Karpas-422 (cell line): ENCODE results near the gene RTTN. TPM values are rescaled to one million over a fixed set of nuclear protein-coding genes. Genes with fewer than 3 reads are reported as not detected.
"Not testable (repeated sequence)": the region's sequence is repeated elsewhere in the genome, so short reads cannot be mapped to it uniquely, and the experiment has no call there.

Source experiments
- DNase-seq: peaks from one replicate; pipeline ENCODE4 v3.0.0-alpha.2; 2015
- H2AFZ ChIP-seq: fragments of 200-600 bp; sonication (generic); 2 replicates; pipeline ENCODE4 v1.6.1; 2014; ENCODE audit warnings: antibody characterized with exemption, low read length, mixed read lengths
- H3K27ac ChIP-seq: fragments of 200-600 bp; sonication (generic); 2 replicates; pipeline ENCODE4 v1.5.1; 2014; ENCODE audit warnings: mild to moderate bottlenecking, low read length, moderate library complexity
- H3K27me3 ChIP-seq: fragments of 200-600 bp; sonication (generic); 2 replicates; pipeline ENCODE4 v1.6.1; 2014; ENCODE audit warnings: low read length, mixed read lengths
- H3K36me3 ChIP-seq: fragments of 200-600 bp; sonication (generic); 2 replicates; pipeline ENCODE4 v1.6.1; 2014; ENCODE audit warnings: low read length, mixed read lengths; ENCODE audit not compliant: insufficient read depth
- H3K4me1 ChIP-seq: fragments of 200-600 bp; sonication (generic); 2 replicates; pipeline ENCODE4 v1.6.1; 2014; ENCODE audit warnings: mild to moderate bottlenecking, low read length, mixed read lengths
- H3K4me2 ChIP-seq: fragments of 200-600 bp; sonication (generic); 2 replicates; pipeline ENCODE4 v1.6.1; 2014; ENCODE audit warnings: low read length, low read depth, mild to moderate bottlenecking; ENCODE audit not compliant: poor library complexity, severe bottlenecking
- H3K4me3 ChIP-seq: fragments of 200-600 bp; sonication (generic); 2 replicates; pipeline ENCODE4 v1.5.1; 2014; ENCODE audit warnings: mild to moderate bottlenecking, antibody characterized with exemption, low read length, mixed read lengths
- H3K79me2 ChIP-seq: fragments of 200-600 bp; sonication (generic); 2 replicates; pipeline ENCODE4 v1.6.1; 2014; ENCODE audit warnings: mild to moderate bottlenecking, low read length, mixed read lengths
- H3K9ac ChIP-seq: fragments of 200-600 bp; sonication (generic); 2 replicates; pipeline ENCODE4 v1.6.0; 2014; ENCODE audit warnings: low read length
- H3K9me2 ChIP-seq: fragments of 200-600 bp; sonication (generic), shearing (Covaris generic); replicated peaks from 2 replicates; pipeline ENCODE4 v1.6.0; 2014; ENCODE audit warnings: mild to moderate bottlenecking, low read length, moderate library complexity; ENCODE audit not compliant: insufficient read depth
- H3K9me3 ChIP-seq: fragments of 300-700, 200-600 bp; sonication (generic); 2 replicates; pipeline ENCODE4 v1.6.1; 2014; ENCODE audit warnings: low read length, mixed read lengths
- H4K20me1 ChIP-seq: fragments of 200-600 bp; sonication (generic); 2 replicates; pipeline ENCODE4 v1.6.1; 2014; ENCODE audit warnings: mild to moderate bottlenecking, antibody characterized with exemption, low read length, low read depth; ENCODE audit not compliant: insufficient read depth
- total RNA-seq: library from RNA; depleted of rRNA; stranded (reverse); fragments of >200 nt; shearing (Covaris generic); gene quantifications from 2 replicates; pipeline ENCODE4 v1.2.3, GENCODE V29; 2014; ENCODE audit warnings: low replicate concordance; rRNA removed

Gene RTTN, protein sequence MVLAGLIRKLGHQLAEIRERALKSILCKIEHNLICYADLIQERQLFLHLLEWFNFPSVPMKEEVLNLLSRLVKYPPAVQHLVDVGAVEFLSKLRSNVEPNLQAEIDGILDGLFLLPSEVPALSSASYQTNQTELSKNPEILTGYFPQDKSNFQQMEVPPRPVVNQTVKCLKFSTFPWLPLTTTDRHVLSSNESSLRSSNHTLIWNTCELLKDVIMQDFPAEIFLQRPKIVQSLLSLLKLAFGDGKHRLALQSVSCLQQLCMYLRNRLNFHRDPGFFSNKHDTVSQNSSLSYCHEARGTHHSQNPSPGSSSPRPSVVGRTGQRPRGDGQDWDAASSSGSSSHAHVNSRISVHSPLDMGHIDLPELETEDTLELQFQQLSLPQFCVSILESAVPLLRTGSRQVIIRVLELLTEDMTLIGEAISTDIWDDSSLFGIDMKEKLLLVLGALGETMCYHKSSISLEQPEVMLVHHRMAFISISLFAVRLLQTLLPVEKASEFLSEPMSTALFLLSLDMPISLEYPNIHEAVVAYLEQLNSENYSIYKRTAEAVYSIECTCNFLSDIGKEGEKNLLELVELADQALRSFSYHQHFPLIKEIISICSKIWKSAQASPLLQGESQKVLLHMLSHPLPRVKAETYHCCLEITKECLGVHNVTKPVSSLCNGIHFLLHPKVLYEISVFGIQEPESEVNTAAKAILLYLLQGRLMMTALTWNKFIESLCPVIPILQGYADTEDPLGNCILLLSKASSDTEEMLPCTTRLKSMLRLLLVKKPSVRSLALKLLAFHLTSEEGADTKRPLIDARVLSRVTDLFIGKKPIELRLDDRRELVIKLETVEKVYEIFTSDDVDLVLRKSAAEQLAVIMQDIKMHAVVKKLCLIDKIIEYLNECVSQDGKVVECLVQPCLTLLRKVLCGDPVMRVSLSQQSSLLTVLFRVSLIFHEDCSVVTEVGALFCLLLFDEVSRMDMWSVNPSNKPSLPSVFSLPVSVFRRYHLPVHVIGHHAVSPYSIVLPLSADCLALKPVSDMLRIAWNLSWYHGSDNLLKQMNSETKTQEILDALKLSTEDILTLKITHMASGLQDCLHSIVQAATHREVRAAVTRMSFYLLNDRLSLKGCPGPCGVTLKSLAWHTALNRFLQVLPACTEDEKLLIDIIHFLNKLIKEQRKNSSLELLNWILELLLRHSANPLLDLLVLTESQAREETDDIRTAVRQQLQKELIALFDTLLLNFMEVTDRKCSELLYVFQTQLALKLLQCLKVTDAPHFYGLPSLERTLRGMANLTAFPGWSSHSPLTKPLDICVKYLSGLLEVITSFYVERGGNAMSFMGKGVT (N-terminal part only)
- total RNA-seq: 36.4 and 57.4 TPM in 2 replicates

DNA sequence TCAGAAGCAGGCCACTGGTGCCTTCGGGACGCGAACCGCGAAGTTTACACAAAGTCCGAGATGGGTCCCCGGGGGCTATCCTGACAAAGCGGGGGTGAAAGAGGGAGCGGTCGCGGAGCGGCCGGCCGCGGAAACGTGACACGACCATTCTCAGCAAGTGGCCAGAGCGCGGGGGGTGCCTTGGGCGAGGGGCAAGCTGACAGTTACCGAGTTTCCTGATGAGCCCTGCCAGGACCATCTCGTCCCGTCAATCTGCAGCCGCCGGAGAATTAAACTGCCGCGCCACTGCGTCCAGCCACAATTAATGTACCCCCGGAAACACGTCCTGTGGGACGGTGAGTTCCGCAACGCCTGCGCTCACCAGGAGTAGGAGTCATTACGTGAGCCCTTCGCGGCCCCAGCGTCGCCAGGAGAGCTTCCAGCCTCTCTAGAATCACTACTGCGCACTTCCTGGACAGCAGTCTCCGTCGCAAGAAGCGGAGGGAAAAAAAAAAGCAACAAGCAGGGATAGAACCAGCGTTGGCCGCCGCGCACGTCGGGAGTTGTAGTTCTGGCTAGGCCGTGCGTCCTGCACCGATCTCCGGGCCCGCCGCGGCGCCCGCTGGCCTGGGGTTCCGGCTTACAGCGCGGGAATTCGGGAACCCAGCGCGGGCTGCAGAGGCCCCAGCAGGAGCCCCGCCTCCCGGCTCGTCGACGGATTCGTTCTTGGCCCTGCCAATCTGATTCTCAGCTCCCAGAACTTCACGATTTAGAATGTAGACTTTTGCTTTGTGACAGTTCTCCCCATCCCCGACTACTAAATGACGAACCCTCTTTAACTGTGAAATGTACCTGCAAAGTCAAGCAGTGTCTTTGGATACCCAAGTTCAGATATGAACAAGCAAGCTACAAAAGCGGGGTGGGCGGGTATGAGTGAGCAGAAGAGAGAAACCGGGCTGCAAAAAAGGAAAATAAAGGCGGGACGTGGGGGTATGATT, at the start of gene RTTN:
TSS of gene RTTN (minus strand) at position 267 of the 977 bp plus-strand sequence. CDS start at position 238, 29 bp downstream.
- Histone ChIP-seq H3K4me1 (peaks cover 23% of the 10 kb centered on the region), H3K4me3 (peak within 1 kb of the TSS; percentile 92), H2AFZ (peak within 1 kb of the TSS; percentile 90), H3K9me3 (no peaks in the 10 kb centered on the region), H3K9me2 (no peaks in the 10 kb centered on the region; the same call in 1 of the 2 replicates), H4K20me1 (no peaks in the 10 kb centered on the region), H3K9ac (peak within 1 kb of the TSS; percentile 84), H3K27me3 (no peaks in the 10 kb centered on the region), H3K4me2 (peak within 1 kb of the TSS; percentile 82), H3K36me3 (peaks cover 9% of the 10 kb centered on the region; the same call in 1 of the 2 replicates), H3K79me2 (peaks cover 34% of the 10 kb centered on the region), H3K27ac (peak within 1 kb of the TSS; percentile 85)
- peak; percentile 99 for DNase-seq

DNA sequence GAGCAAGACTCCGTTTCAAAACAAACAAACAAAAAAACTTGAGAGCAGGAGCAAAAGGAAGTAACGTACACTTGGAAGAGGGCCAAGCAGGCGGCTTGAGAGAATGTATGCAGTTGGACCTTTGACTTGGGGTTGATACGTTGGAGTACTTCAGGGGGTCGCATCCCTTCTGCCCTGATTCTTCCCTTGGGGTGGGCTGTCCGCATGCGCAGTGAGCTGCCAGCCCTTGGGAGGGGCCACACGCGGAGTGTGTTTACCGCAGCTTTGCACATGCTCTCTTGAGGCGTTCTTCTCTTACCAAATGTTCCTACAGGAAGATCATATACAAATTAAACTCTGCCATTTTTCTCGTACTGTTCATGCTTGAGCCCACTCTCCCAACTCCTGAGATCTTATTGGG, 45.3 kb upstream of the RTTN start:
- Histone ChIP-seq H3K4me2 (no peak overlapping the region), H3K36me3 (no peaks in the 10 kb centered on the region), H3K4me3 (no peak overlapping the region), H3K9me3 (no peaks in the 10 kb centered on the region), H3K9ac (no peak overlapping the region), H3K27ac (no peak overlapping the region), H3K4me1 (no peaks in the 10 kb centered on the region), H4K20me1 (no peaks in the 10 kb centered on the region), H3K27me3 (no peaks in the 10 kb centered on the region), H3K79me2 (no peaks in the 10 kb centered on the region), H2AFZ (no peak overlapping the region), H3K9me2 (no peaks in the 10 kb centered on the region)
- no peak for DNase-seq

DNA sequence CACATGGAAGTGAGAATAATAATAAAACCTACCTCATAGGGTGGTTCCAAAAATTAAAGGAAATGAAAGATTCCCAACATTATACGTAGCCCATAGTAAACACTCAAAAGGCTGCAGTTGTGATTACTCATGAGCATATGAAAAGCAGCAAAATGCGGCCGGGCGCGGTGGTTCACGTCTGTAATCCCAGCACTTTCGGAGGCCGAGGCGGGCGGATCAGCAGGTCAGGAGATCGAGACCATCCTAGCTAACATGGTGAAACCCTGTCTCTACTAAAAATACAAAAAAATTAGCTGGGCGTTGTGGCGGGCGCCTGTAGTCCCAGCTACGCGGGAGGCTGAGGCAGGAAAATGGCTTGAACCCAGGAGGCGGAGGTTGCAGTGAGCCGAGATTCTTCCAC, 44.4 kb upstream of the RTTN start:
- not testable (repeated sequence) for H3K4me2 ChIP-seq, H2AFZ ChIP-seq, H3K27ac ChIP-seq, H3K9me3 ChIP-seq, H3K4me1 ChIP-seq, H3K9me2 ChIP-seq, H3K27me3 ChIP-seq, H3K36me3 ChIP-seq, DNase-seq, H3K79me2 ChIP-seq, H4K20me1 ChIP-seq, H3K4me3 ChIP-seq, H3K9ac ChIP-seq

DNA sequence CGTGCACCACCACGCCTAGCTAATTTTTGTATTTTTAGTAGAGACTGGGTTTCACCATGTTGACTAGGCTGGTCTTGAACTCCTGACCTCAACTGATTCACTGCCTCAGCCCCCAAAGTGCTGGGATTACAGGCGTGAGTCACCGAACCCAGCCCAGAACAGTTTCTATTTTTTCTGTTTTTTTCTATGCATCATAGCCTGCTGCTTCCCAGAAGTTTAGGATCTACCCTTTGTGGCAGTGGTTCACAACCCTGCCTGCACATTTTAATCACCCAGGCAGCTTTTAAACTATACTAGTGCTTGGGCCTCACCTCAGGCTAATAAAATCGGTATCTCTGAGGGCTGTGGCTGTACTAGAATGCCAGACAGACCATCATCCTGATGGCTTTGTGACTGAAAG, 43.6 kb upstream of the RTTN start:
- Histone ChIP-seq H3K27me3 (no peaks in the 10 kb centered on the region), H3K4me1 (no peaks in the 10 kb centered on the region), H4K20me1 (no peaks in the 10 kb centered on the region), H3K9me2 (no peaks in the 10 kb centered on the region), H3K79me2 (no peaks in the 10 kb centered on the region), H3K9me3 (no peaks in the 10 kb centered on the region), H3K36me3 (no peaks in the 10 kb centered on the region), H3K9ac (no peak overlapping the region), H3K4me3 (no peak overlapping the region), H3K27ac (no peak overlapping the region), H3K4me2 (no peak overlapping the region), H2AFZ (no peak overlapping the region)
- DNase-seq: no peak

DNA sequence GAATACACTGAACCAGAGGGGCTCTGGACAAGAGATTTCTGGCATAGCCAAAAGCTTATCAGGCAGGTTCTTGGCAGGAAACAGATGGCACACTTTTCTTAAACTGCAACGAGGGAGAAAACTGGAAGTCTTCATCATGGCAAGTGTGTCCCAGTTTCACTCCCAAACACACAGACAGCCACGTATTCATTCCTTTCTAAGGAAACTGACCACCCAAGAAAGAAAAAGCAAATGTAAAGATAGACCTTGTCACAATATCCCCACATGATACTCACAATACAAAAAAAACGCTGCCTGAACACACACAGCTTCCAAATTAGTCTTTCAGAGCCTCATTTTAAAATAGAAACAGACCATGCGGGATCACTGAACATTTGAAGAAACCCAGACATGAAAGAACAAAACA, 40.6 kb upstream of the RTTN start:
- no peaks in the 10 kb centered on the region for H3K9me3 ChIP-seq
- no peaks in the 10 kb centered on the region for H3K27me3 ChIP-seq
- DNase-seq: no peak
- H3K4me2 ChIP-seq: no peak overlapping the region
- H3K27ac ChIP-seq: no peak overlapping the region
- no peaks in the 10 kb centered on the region for H3K9me2 ChIP-seq
- H4K20me1 ChIP-seq: no peaks in the 10 kb centered on the region
- no peaks in the 10 kb centered on the region for H3K79me2 ChIP-seq
- no peak overlapping the region for H3K9ac ChIP-seq
- no peak overlapping the region for H2AFZ ChIP-seq
- no peak overlapping the region for H3K4me3 ChIP-seq
- no peaks in the 10 kb centered on the region for H3K4me1 ChIP-seq
- no peaks in the 10 kb centered on the region for H3K36me3 ChIP-seq

DNA sequence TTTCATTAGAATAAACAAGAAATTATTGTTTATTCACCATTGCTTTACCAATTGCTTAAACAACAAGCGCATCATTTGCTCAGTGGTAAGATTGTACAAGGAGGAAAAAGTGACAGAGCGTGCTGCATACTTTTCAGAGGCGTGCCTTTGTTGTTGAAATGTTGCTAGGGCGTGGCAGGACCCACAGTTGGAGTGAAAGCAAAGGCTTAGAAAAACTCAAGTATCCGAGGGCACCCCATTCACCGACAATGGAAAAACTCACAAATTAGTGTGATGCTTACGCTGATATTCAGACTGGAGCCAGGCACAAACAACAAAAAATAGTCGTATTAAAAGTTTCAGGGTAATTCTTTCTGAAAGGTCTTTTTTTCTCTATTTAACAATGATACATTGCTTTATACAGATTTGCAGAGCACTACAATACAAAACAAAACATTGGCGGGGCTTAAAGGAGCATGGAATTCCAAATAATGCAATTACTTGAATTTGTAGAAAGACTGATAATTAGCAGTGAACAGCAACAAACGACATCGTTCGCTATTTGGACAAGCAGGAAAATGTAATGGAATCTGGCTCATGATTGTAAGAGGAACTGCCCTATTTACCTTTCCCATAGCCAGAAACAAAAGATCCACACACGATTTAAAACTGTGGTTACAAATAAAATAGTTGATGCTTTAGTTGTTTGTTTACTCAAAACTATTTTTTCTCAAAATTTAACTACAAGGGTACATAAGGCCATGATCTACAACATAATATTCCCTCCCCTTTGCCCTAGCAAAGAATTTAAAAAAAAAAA, 37.8 kb upstream of the RTTN start:
- no peaks in the 10 kb centered on the region for H3K9me3 ChIP-seq
- H3K9ac ChIP-seq: no peak overlapping the region
- no peaks in the 10 kb centered on the region for H4K20me1 ChIP-seq
- no peak overlapping the region for H2AFZ ChIP-seq
- H3K36me3 ChIP-seq: no peaks in the 10 kb centered on the region
- no peak overlapping the region for H3K4me2 ChIP-seq
- no peak overlapping the region for H3K27ac ChIP-seq
- no peak for DNase-seq
- no peak overlapping the region for H3K4me3 ChIP-seq
- H3K4me1 ChIP-seq: no peaks in the 10 kb centered on the region
- H3K79me2 ChIP-seq: no peaks in the 10 kb centered on the region
- no peaks in the 10 kb centered on the region for H3K9me2 ChIP-seq
- H3K27me3 ChIP-seq: no peaks in the 10 kb centered on the region

DNA sequence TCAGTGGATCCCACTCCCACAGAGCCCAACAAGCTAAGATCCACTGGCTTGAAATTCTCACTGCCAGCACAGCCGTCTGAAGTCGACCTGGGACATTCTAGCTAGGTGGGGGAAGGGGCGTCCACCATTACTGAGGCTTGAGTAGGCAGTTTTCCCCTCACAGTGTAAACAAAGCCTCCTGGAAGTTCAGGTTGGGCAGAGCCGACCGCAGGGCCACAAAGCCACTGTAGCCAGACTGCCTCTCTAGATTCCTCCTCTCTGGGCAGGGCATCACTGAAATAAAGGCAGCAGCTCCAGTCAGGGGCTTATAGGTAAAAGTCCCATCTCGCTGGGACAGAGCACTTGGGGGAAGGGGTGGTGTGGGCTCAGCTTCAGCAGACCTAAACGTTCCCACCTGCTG, 31.4 kb upstream of the RTTN start:
- not testable (repeated sequence) for H3K4me2 ChIP-seq, H3K27ac ChIP-seq, H4K20me1 ChIP-seq, H3K4me3 ChIP-seq, H3K79me2 ChIP-seq, H3K9me3 ChIP-seq, DNase-seq, H3K9ac ChIP-seq, H3K36me3 ChIP-seq, H2AFZ ChIP-seq, H3K27me3 ChIP-seq, H3K4me1 ChIP-seq, H3K9me2 ChIP-seq
